Stimulated activated CD8-positive, alpha-beta memory T cell treated with anti-CD3 and anti-CD28 coated beads, Interleukin-15, amount 100 ng/mL, for 4 hours (primary cell): Measurements from ENCODE around the gene SV2B.

Experiments
- DNase-seq, 2 donors: peaks; one replicate each; pipeline ENCODE4 v3.0.0-alpha.2; 2020; ENCODE audit warnings: low read depth in 2 of 2

SV2B gene

GRCh38 chr15:91192285-91192684, 92.2 kb downstream of the SV2B start:
- DNase-seq, result no peak

- no peak for DNase-seq
Measured at GRCh38 chr15:91192690-91193377, 92.8 kb downstream of the SV2B start.

GRCh38 chr15:91193378-91193720, 93.3 kb downstream of the SV2B start:
- no peak for DNase-seq

- no peak for DNase-seq
Measured at GRCh38 chr15:91196127-91196526, 96.1 kb downstream of the SV2B start.

GRCh38 chr15:91196768-91197167, 96.7 kb downstream of the SV2B start:
- no peak for DNase-seq

GRCh38 chr15:91199511-91199910, 99.5 kb downstream of the SV2B start:
- no peak for DNase-seq

- DNase-seq, result no peak
Measured at GRCh38 chr15:91200101-91200754, 100.2 kb downstream of the SV2B start.

- no peak for DNase-seq
Measured at GRCh38 chr15:91202510-91203102, 102.5 kb downstream of the SV2B start.

- no peak for DNase-seq
Measured at GRCh38 chr15:91203619-91204203, 103.7 kb downstream of the SV2B start.

GRCh38 chr15:91208371-91208770, 108.3 kb downstream of the SV2B start:
- DNase-seq, result no peak

- no peak for DNase-seq
Measured at GRCh38 chr15:91209318-91209717, 109.3 kb downstream of the SV2B start.

GRCh38 chr15:91209726-91210125, 109.7 kb downstream of the SV2B start:
- DNase-seq, result no peak

GRCh38 chr15:91214675-91215590, 114.9 kb downstream of the SV2B start:
- no peak for DNase-seq

- no peak for DNase-seq
Measured at GRCh38 chr15:91216000-91216399, 115.9 kb downstream of the SV2B start.

GRCh38 chr15:91219206-91219605, 119.1 kb downstream of the SV2B start:
- DNase-seq, result no peak

GRCh38 chr15:91222052-91222451, 122.0 kb downstream of the SV2B start:
- DNase-seq, result no peak

- no peak for DNase-seq
Measured at GRCh38 chr15:91223863-91224262, 123.8 kb downstream of the SV2B start.

GRCh38 chr15:91224755-91225380, 124.8 kb downstream of the SV2B start:
- no peak for DNase-seq

GRCh38 chr15:91225741-91226140, 125.7 kb downstream of the SV2B start:
- no peak for DNase-seq

GRCh38 chr15:91227117-91227516, 127.1 kb downstream of the SV2B start:
- DNase-seq, result no peak

- no peak for DNase-seq
Measured at GRCh38 chr15:91227766-91228165, 127.7 kb downstream of the SV2B start.
